IPS-11a (cell line): ENCODE data around the gene SLAIN2.

Experiments used
- H3K4me3 ChIP-seq: one replicate; pipeline ENCODE4 v1.5.1; 2013; ENCODE audit warnings: low read depth, low read length, control low read depth

The SLAIN2 gene

DNA sequence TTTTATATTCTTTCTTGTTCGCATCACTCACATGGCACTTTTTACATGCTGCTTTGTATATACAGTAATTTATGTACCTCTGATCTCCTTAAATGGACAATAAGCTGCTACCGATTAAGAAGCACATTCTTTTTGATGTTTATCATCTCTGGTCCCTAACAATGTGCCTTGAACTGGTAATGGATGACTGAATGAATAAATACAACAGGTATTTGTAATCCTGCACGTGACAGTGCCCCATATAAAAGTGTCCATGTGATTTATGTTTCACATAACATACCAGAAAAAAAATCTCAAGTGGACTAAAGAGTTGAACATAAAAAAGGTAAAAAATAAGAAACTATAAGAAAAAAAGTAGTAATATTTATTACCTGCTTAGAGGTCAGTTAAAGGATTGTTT is 7.7 kb upstream of the SLAIN2 start:
- no peak overlapping the region for H3K4me3 ChIP-seq

DNA sequence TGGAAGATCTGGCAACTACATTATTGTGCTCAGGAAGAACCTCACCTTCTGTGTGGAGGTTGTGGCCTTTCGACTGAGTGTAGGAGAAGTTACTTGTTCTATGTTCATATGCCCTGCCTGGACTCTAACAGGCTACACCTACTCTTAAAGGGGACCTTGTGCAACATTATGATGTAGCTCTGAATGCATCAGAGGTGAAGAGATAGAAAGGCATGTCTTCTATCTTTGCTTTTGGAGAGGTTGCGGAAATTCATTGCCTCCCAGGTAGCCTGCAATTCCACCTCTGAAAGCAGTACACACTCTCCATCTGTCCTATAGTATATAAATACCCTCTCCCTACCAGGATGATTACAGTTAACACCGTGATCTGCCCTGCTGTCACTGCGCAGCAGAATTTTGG is 7.1 kb upstream of the SLAIN2 start:
- no peak overlapping the region for H3K4me3 ChIP-seq

DNA sequence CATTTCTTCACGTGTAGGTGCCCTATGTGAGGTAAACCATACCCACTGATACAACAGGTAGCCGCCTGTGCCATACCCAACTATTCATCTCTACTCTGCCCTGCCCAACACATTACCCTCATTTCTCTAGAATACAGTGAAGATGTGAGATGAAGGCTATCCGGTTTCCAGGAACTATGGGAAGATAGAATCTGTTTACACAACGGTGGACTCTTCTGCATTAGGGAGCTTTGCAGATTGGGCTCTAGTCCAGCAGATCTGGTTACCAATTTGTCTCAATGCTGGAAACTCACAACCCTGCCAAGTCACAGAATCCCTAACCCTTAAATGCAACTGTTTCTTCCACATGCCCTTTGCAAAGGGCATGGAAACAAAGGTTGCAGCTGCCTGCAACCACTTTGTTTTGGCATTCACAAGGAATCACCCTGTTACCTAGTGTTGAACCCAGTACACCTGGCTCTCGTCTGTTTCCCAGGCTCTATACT is 6.4 kb upstream of the SLAIN2 start:
- H3K4me3 ChIP-seq, result no peak overlapping the region

GRCh38 chr4:48336146-48336870 is 5.0 kb upstream of the SLAIN2 start:
- no peak overlapping the region for H3K4me3 ChIP-seq

DNA sequence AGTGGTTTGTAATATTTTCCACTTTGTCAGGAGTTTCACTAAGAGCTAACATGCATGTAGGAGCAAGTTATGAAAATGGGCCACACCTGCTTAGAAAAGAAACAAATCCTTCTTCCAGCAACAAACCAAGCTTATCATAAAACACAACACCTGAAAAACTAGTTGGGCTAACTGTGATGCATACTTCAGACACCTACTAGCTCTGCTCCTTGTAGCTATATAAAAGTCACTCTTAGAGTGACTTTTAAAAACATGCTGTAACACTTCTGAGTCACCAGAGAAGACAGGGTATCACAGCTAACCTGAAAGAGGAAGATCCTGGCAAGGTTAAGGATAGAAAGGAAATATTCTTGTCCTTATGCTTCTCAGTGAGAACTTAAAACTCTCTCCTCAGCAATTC is 3.6 kb upstream of the SLAIN2 start:
- no peak overlapping the region for H3K4me3 ChIP-seq

- no peak overlapping the region for H3K4me3 ChIP-seq
Observed at GRCh38 chr4:48339642-48340041, 1.7 kb upstream of the SLAIN2 start.

DNA sequence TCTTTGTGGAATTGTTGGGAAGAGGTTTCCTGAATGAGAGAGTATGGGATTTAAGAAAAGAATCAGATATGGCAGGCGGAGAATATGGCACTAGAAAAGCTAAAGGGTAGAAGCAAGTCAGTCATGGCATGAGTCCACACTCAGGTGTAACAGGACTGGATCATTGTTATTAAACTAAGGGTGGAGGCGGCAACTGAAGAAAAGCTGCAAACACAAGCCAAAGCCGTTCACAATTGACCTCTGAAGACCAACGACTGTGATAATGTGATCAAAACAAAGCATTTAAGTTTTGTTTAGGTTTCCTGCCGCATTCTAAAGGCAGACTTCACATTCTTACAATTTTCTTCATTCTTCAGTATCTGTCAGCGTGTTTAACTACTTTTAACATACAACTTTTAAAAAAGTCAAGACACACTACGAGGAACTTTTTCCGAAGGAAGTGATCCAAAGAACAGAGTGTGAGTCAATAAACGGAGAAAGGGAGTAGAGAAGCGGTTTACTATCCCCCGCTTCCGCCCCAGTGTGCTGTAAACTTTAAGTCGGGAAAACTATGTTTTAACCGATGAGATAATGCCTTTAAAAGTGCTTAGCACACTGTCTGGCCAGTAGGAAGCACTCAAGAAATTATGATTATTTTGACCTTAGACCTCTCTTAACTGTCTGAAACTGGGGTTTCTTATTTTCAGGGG is 909 bp upstream of the SLAIN2 start:
- peak overlapping the region; percentile 65 for H3K4me3 ChIP-seq

DNA sequence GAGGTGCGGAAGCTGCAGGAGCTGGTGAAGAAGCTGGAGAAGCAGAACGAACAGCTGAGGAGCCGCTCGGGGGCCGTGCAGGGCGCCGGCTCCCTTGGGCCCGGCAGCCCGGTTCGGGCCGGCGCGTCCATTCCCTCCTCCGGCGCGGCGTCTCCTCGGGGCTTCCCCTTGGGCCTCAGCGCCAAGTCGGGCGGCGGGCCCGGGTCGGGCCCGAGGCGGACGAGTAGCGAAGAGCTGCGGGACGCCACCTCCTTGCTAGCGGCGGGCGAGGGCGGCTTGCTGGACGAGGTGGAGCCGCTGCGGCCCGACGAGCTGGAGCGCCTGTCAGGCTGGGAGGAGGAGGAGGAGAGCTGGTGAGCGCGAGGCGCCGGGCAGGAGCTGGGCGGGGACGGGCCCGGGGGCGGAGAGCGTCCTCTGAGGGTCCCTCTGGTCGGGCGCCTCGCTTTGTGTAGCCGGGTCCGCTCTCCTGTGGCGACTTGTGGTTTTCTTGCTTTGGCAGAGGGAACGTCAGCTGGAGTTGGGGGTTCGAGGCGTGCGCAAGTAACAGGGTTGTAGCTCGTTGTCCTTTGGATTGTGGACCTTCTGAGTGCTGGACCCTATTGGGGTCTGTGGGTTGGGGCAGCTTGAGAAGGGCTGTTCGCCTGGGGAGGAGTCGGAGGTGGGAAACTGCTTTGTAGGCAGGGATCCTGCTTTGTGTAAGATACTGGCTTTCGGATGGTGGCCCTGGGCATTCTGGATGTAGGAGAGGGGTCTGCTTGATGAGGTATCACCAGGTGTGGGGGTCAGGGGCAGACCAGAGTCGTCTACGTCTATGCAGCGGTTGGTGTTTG is 662 bp downstream of the SLAIN2 start:
- peak overlapping the region; percentile 71 for H3K4me3 ChIP-seq

- peak overlapping the region; percentile 71 for H3K4me3 ChIP-seq
Observed at GRCh38 chr4:48342606-48342880, 1.2 kb downstream of the SLAIN2 start.

- peak overlapping the region; percentile 71 for H3K4me3 ChIP-seq
Observed at GRCh38 chr4:48343035-48343434, 1.7 kb downstream of the SLAIN2 start.

DNA sequence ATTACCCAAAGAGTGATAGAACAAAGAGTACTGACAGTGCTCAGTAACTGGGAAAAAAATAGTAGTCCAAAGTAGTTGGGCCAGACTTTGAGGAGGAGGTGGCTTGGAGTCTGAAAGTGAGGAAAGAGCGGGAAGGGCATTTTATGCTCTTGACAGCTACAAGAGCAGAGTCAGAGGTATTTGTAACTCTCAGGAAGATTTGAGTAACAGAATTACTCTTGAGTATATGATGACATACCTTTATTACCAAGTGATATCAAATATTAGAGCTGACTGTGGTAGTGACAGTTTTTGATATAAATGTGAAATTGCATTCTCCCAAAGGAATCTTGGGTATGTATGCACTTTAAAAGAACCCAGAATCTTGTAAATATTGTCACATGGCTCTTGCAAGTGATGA is 2.2 kb downstream of the SLAIN2 start:
- no peak overlapping the region for H3K4me3 ChIP-seq

GRCh38 chr4:48345542-48345941 is 4.2 kb downstream of the SLAIN2 start:
- no peak overlapping the region for H3K4me3 ChIP-seq

- H3K4me3 ChIP-seq, result no peak overlapping the region
Observed at GRCh38 chr4:48346594-48346993, 5.3 kb downstream of the SLAIN2 start.

- no peak overlapping the region for H3K4me3 ChIP-seq
Observed at GRCh38 chr4:48347282-48347921, 6.1 kb downstream of the SLAIN2 start.

DNA sequence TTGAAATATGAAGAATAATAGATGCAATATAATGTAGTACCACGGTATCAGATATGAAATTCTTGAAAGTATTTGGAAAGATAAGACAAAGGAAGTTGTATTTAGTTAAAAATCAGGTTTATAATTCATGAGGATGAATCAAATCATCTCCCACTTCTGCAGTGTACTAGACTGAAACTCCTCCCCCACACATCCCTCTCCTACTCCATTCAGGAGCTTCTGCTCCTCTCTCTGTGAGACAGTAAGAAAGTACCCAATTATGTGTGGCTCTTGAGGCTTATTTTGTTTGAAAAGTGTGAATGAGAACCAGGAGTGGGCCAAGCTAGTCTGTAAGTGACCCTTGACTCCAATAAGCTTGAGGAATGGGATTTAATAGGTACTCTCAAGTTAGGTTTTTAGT is 9.5 kb downstream of the SLAIN2 start:
- no peak overlapping the region for H3K4me3 ChIP-seq

DNA sequence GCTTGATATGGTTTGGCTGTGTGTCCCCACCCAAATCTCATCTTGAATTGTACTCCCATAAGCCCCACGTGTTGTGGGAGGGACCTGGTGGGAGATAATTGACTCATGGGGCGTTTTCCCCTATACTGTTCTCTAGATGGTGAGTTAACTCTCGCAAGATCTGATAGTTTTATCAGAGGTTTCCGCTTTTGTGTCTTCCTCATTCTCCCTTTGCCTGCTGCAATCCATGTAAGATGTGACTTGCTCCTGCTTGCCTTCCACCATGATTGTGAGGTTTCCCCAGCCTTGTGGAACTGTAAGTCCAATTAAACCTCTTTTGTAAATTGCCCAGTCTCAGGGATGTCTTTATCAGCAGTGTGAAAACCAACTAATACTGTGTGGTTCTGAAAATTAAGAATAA is 11.5 kb downstream of the SLAIN2 start:
- no peak overlapping the region for H3K4me3 ChIP-seq

GRCh38 chr4:48356355-48356754 is 15.0 kb downstream of the SLAIN2 start:
- H3K4me3 ChIP-seq, result no peak overlapping the region

GRCh38 chr4:48360285-48361011 is 19.1 kb downstream of the SLAIN2 start:
- H3K4me3 ChIP-seq, result no peak overlapping the region

DNA sequence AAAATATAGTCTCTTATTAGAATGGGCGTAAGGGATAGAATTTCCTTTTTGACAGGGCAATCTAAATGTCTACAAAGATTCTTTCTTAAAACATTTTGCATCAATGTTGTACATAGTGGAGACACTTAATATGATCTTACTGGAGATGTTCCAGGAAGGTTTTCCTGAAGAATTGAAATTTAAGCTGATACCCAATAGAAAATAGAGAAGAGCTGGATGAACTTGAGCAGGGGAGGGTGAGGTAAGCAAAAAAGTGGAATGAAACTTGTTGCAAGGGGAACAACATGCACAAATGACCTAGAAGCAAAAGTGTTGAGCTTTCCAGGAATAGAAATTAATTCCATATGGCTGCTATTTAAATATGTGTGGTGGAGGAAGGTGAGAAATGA is 19.7 kb downstream of the SLAIN2 start:
- H3K4me3 ChIP-seq, result no peak overlapping the region

GRCh38 chr4:48366611-48367010 is 25.3 kb downstream of the SLAIN2 start:
- H3K4me3 ChIP-seq, result no peak overlapping the region

- no peak overlapping the region for H3K4me3 ChIP-seq
Observed at GRCh38 chr4:48367016-48367415, 25.7 kb downstream of the SLAIN2 start.
